Hematopoietic multipotent progenitor cell treated with erythropoietin and hydrocortisone succinate and interleukin-3 and kit ligand, for 15 days (in vitro differentiated cells): Measurements from ENCODE around the gene MGA.

Source experiments
- DNase-seq: peaks from one replicate; pipeline ENCODE4 v3.0.0-alpha.2; 2015; ENCODE audit warnings: low spot score

The MGA gene

GRCh38 chr15:41660235-41661077, at the start of gene MGA:
Gene MGA (plus strand): TSS chr15:41660405.
- DNase-seq: peak; percentile 85

GRCh38 chr15:41620536-41621199, 39.5 kb upstream of the MGA start:
- DNase-seq: peak; percentile 13

GRCh38 chr15:41621200-41622193, 38.7 kb upstream of the MGA start:
- DNase-seq: peak; percentile 40

- no peak for DNase-seq
Measured at GRCh38 chr15:41622901-41623300, 37.3 kb upstream of the MGA start.

GRCh38 chr15:41627203-41627602, 33.0 kb upstream of the MGA start:
- no peak for DNase-seq

GRCh38 chr15:41629463-41629862, 30.7 kb upstream of the MGA start:
- no peak for DNase-seq

- DNase-seq: no peak
Measured at GRCh38 chr15:41629883-41630282, 30.3 kb upstream of the MGA start.

GRCh38 chr15:41630616-41631217, 29.5 kb upstream of the MGA start:
- DNase-seq: no peak

GRCh38 chr15:41631880-41632470, 28.2 kb upstream of the MGA start:
- DNase-seq: no peak

- no peak for DNase-seq
Measured at GRCh38 chr15:41633609-41634008, 26.6 kb upstream of the MGA start.

- DNase-seq: no peak
Measured at GRCh38 chr15:41634072-41634626, 26.1 kb upstream of the MGA start.

- no peak for DNase-seq
Measured at GRCh38 chr15:41637086-41637485, 23.1 kb upstream of the MGA start.

- DNase-seq: no peak
Measured at GRCh38 chr15:41640985-41641384, 19.2 kb upstream of the MGA start.

- DNase-seq: no peak
Measured at GRCh38 chr15:41647262-41647661, 12.9 kb upstream of the MGA start.

GRCh38 chr15:41648097-41648496, 12.1 kb upstream of the MGA start:
- no peak for DNase-seq

- no peak for DNase-seq
Measured at GRCh38 chr15:41648770-41649169, 11.4 kb upstream of the MGA start.

GRCh38 chr15:41650806-41651205, 9.4 kb upstream of the MGA start:
- DNase-seq: no peak

GRCh38 chr15:41651373-41651772, 8.8 kb upstream of the MGA start:
- no peak for DNase-seq

GRCh38 chr15:41653760-41654159, 6.4 kb upstream of the MGA start:
- no peak for DNase-seq

GRCh38 chr15:41655716-41656115, 4.5 kb upstream of the MGA start:
- no peak for DNase-seq

GRCh38 chr15:41656188-41656587, 4.0 kb upstream of the MGA start:
- DNase-seq: no peak
